Stomach smooth muscle (tissue), 2 donors: ENCODE measurements around the gene BMP2.

Experiments
- H3K27ac ChIP-seq: one replicate; pipeline ENCODE4 v1.7.0; 2013; ENCODE audit warnings: mild to moderate bottlenecking, low read length, inconsistent platforms
- H3K27me3 ChIP-seq, 2 donors: one replicate each; pipeline ENCODE4 v1.7.0; 2013; ENCODE audit warnings: low read length in 2 of 2; ENCODE audit not compliant: insufficient read depth in 2 of 2, control insufficient read depth in 1 of 2
- H3K36me3 ChIP-seq, 2 donors: one replicate each; pipeline ENCODE4 v1.7.0; 2013; ENCODE audit warnings: low read length in 2 of 2; ENCODE audit not compliant: control insufficient read depth in 2 of 2, insufficient read depth in 2 of 2
- H3K4me1 ChIP-seq: one replicate; pipeline ENCODE4 v1.7.0; 2013; ENCODE audit warnings: low read length; ENCODE audit not compliant: control insufficient read depth, insufficient read depth
- H3K4me3 ChIP-seq, 2 donors: one replicate each; pipeline ENCODE4 v1.7.0; 2013; ENCODE audit warnings: low read length in 2 of 2
- H3K9ac ChIP-seq, 2 donors: one replicate each; pipeline ENCODE4 v1.7.0; 2013; ENCODE audit warnings: low read length in 2 of 2, mild to moderate bottlenecking in 1 of 2
- H3K9me3 ChIP-seq, 2 donors: one replicate each; pipeline ENCODE4 v1.7.0; 2013; ENCODE audit warnings: low read length in 2 of 2; ENCODE audit not compliant: control insufficient read depth in 2 of 2
- donor health status: healthy.
- donor health status: Pancreatic carcinoma.

Gene BMP2

GRCh38 chr20:6740096-6740495 lies 27.4 kb upstream of the BMP2 start:
- no peak overlapping the region for H3K4me3 ChIP-seq
- H3K27me3 ChIP-seq, result no peaks in the 10 kb centered on the region
- H3K9me3 ChIP-seq, result peaks cover 0 to under 1% of the 10 kb centered on the region in 2 donors
- no peaks in the 10 kb centered on the region for H3K36me3 ChIP-seq
- no peak overlapping the region for H3K9ac ChIP-seq
- H3K4me1 ChIP-seq, result no peaks in the 10 kb centered on the region
- H3K27ac ChIP-seq, result no peak overlapping the region

GRCh38 chr20:6744180-6744579 lies 23.3 kb upstream of the BMP2 start:
- no peak overlapping the region for H3K27ac ChIP-seq

DNA sequence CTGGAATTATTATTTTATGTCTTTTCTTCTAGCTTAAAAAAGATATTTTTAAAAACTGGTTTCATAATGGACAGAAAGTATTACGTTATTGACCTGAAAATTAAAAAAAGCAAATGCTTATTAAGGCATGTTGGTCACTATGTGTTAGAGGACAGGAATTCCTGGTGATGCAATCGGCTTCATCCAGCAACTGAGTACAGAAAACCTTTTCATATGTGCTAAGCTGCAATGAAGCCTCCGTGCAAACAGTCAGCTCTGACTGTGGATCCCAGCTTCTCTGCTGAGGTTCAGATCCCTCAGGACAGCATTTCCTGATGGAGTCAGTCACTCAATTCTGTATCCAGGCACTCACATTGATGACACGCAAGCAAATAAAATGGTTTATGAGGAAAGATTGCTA lies 22.7 kb upstream of the BMP2 start:
- peaks cover 0 to 3% of the 10 kb centered on the region in 2 donors for H3K9me3 ChIP-seq
- H3K27ac ChIP-seq, result no peak overlapping the region
- H3K27me3 ChIP-seq, result peaks cover 0 to 2% of the 10 kb centered on the region in 2 donors

More at GRCh38 chr20:6744180-6744579, 23.3 kb upstream of the BMP2 start:
- H3K36me3 ChIP-seq, result no peaks in the 10 kb centered on the region
- H3K27me3 ChIP-seq, result peaks cover 0 to 2% of the 10 kb centered on the region in 2 donors
- no peak overlapping the region for H3K9ac ChIP-seq
- peaks cover 0 to 3% of the 10 kb centered on the region in 2 donors for H3K9me3 ChIP-seq
- no peaks in the 10 kb centered on the region for H3K4me1 ChIP-seq
- H3K4me3 ChIP-seq, result no peak overlapping the region

DNA sequence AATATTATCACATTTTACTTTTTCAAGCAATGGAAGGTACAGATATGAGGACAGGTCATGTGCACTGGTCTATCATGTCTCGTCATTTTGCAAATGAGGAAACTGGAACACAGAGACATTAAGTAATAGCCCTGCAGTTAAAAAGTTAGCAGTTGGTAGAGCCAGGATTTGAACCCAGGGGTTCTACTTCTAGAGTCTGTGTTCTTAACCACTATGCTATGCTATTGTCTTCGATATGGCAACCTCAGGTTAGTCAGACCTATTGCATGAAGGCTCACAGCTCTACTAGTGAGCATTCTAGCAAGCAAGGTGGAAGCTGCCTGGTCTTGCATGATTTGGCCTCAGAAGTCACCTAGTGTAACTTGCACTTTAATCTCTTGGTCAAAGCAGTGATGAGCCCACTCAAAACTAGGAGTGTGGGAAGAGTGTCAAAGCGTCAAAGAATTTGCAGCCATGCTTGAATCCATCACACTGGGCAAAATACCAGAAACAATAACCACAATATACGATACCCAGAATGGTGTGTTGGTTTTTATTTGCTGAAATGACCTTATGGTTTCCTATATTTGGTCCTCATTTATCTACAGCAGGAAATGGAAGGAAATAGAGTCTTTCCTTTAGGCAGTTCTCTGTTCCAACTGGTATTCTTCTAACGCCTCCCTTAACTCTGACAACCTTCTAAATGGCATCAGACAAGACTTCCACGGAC lies 20.4 kb upstream of the BMP2 start:
- Histone ChIP-seq H3K4me3 (no peak overlapping the region), H3K27ac (no peak overlapping the region), H3K9ac (no peak overlapping the region), H3K9me3 (peaks cover 0 to 3% of the 10 kb centered on the region in 2 donors), H3K27me3 (peaks cover 0 to 2% of the 10 kb centered on the region in 2 donors), H3K4me1 (no peaks in the 10 kb centered on the region), H3K36me3 (no peaks in the 10 kb centered on the region)

More for the DNA sequence above, 22.7 kb upstream of the BMP2 start:
- Histone ChIP-seq H3K4me3 (no peak overlapping the region), H3K9ac (no peak overlapping the region), H3K36me3 (no peaks in the 10 kb centered on the region), H3K4me1 (no peaks in the 10 kb centered on the region)

DNA sequence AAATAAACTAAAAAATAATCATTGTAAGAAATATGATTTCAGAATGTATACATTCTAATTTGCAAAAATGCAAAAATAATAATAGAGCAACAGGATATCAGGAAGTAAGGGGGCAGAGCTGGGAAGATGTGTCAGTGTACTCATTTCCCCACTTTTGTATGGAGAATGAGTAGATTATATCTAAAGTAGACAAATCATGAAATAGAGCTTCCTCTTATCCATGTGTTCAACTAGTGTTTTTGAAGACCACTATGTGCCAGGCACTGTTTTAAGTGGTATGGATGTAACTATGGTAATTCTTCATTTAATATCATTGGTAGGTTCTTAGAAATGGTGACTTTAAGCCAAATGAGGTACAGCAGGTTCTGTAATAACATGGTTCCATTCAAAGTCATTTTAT lies 17.0 kb upstream of the BMP2 start:
- Histone ChIP-seq H3K36me3 (no peaks in the 10 kb centered on the region), H3K9me3 (peaks cover 0 to 3% of the 10 kb centered on the region in 2 donors), H3K4me3 (no peak overlapping the region), H3K27ac (no peak overlapping the region), H3K9ac (no peak overlapping the region), H3K27me3 (peaks cover 0 to 2% of the 10 kb centered on the region in 2 donors), H3K4me1 (no peaks in the 10 kb centered on the region)

GRCh38 chr20:6756693-6757595 lies 10.5 kb upstream of the BMP2 start:
- Histone ChIP-seq H3K36me3 (no peaks in the 10 kb centered on the region), H3K27ac (no peak overlapping the region), H3K9me3 (no peaks in the 10 kb centered on the region), H3K27me3 (no peaks in the 10 kb centered on the region), H3K4me3 (no peak overlapping the region), H3K4me1 (no peaks in the 10 kb centered on the region), H3K9ac (no peak overlapping the region)

- Histone ChIP-seq H3K9ac (no peak overlapping the region), H3K4me1 (peaks cover 8% of the 10 kb centered on the region), H3K27me3 (peaks cover 5% of the 10 kb centered on the region in 2 donors), H3K36me3 (no peaks in the 10 kb centered on the region), H3K27ac (no peak overlapping the region), H3K4me3 (no peak overlapping the region), H3K9me3 (no peaks in the 10 kb centered on the region)
Observed at GRCh38 chr20:6764619-6765018, 2.9 kb upstream of the BMP2 start.

- Histone ChIP-seq H3K4me3 (no peak overlapping the region), H3K9me3 (no peaks in the 10 kb centered on the region), H3K27me3 (peaks cover 14% of the 10 kb centered on the region in 2 donors), H3K4me1 (peaks cover 16% of the 10 kb centered on the region), H3K27ac (no peak overlapping the region), H3K36me3 (no peaks in the 10 kb centered on the region), H3K9ac (no peak overlapping the region)
Observed at GRCh38 chr20:6765469-6766058, 1.9 kb upstream of the BMP2 start.

DNA sequence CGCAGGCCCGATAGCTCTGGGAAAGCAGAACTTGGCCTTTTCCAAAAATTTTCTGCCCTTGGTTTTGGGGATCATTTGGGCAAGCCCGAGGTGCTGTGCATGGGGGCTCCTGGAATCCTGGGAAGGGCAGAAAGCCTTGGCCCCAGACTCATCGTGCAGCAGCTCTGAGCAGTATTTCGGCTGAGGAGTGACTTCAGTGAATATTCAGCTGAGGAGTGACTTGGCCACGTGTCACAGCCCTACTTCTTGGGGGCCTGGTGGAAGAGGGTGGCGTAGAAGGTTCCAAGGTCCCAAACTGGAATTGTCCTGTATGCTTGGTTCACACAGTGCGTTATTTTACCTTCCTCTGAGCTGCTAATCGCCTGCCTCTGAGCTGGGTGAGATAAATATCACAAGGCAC lies 1.1 kb upstream of the BMP2 start:
- no peak overlapping the region for H3K9ac ChIP-seq
- no peak overlapping the region for H3K27ac ChIP-seq
- H3K36me3 ChIP-seq, result no peaks in the 10 kb centered on the region
- H3K27me3 ChIP-seq, result peaks cover 15 to 19% of the 10 kb centered on the region in 2 donors
- no peak overlapping the region for H3K4me3 ChIP-seq
- H3K4me1 ChIP-seq, result peaks cover 16% of the 10 kb centered on the region
- H3K9me3 ChIP-seq, result no peaks in the 10 kb centered on the region

DNA sequence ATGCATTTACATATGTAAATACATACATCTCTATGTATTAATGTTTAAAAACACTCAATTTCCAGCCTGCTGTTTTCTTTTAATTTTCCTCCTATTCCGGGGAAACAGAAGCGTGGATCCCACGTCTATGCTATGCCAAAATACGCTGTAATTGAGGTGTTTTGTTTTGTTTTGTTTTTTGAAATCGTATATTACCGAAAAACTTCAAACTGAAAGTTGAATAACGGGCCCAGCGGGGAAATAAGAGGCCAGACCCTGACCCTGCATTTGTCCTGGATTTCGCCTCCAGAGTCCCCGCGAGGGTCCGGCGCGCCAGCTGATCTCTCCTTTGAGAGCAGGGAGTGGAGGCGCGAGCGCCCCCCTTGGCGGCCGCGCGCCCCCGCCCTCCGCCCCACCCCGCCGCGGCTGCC lies 355 bp upstream of the BMP2 start:
- peak overlapping the region in 1 of 2 donors; percentile 59 for H3K9ac ChIP-seq

More for the DNA sequence above, 355 bp upstream of the BMP2 start:
- Histone ChIP-seq H3K9me3 (no peaks in the 10 kb centered on the region), H3K4me1 (peaks cover 16% of the 10 kb centered on the region), H3K4me3 (peak overlapping the region; percentile 69 to 83), H3K27ac (no peak overlapping the region), H3K27me3 (peaks cover 15 to 20% of the 10 kb centered on the region in 2 donors), H3K36me3 (no peaks in the 10 kb centered on the region)
